SK-N-SH treated with all-trans-retinoic acid at 6 μM for 48 hours (cell line): Measurements from ENCODE around the gene APBA2.

Source experiments
- GLIS3 ChIP-seq: fragments of 250-450 bp; sonication (Bioruptor Pico); IDR thresholded peaks from 2 replicates; pipeline ENCODE4 v1.5.0; 2020; ENCODE audit warnings: mild to moderate bottlenecking, moderate library complexity
- ISL1 ChIP-seq: fragments of 250-450 bp; sonication (Bioruptor Pico); IDR thresholded peaks from 2 replicates; pipeline ENCODE4 v2.1.2; 2022; ENCODE audit warnings: mild to moderate bottlenecking, moderate library complexity
- OSR1 ChIP-seq: fragments of 250-450 bp; sonication (Bioruptor Pico); IDR thresholded peaks from 2 replicates; pipeline ENCODE4 v1.8.0; 2022; ENCODE audit warnings: moderate library complexity, mild to moderate bottlenecking, inconsistent platforms
- RARB ChIP-seq: fragments of 250-450 bp; sonication (Bioruptor Pico); IDR thresholded peaks from 2 replicates; pipeline ENCODE4 v1.8.0; 2021; ENCODE audit warnings: mild to moderate bottlenecking, moderate library complexity
- SNAI2 ChIP-seq: fragments of 250-450 bp; sonication (Bioruptor Pico); IDR thresholded peaks from 2 replicates; pipeline ENCODE4 v1.5.0; 2020; ENCODE audit warnings: mild to moderate bottlenecking, moderate library complexity
- TOX ChIP-seq: fragments of 250-450 bp; sonication (Bioruptor Pico); IDR thresholded peaks from 2 replicates; pipeline ENCODE4 v1.8.0; 2021; ENCODE audit warnings: mild to moderate bottlenecking, moderate library complexity, borderline replicate concordance
- TSHZ2 ChIP-seq: fragments of 250-450 bp; sonication (Bioruptor Pico); IDR thresholded peaks from 2 replicates; pipeline ENCODE4 v1.5.0; 2020; ENCODE audit warnings: mild to moderate bottlenecking, moderate library complexity
- ZC3H10 ChIP-seq: fragments of 250-450 bp; sonication (Bioruptor Pico); IDR thresholded peaks from 2 replicates; pipeline ENCODE4 v1.5.1; 2021; ENCODE audit warnings: mild to moderate bottlenecking, moderate library complexity
- ZFP3 ChIP-seq: fragments of 250-450 bp; sonication (Bioruptor Pico); IDR thresholded peaks from 2 replicates; pipeline ENCODE4 v1.5.0; 2020; ENCODE audit warnings: mild to moderate bottlenecking, moderate library complexity
- ZFP30 ChIP-seq: fragments of 450-650 bp; formaldehyde crosslinking; IDR thresholded peaks from 2 replicates; pipeline ENCODE4 v1.5.0; 2022; ENCODE audit warnings: mild to moderate bottlenecking, moderate library complexity
- ZNF565 ChIP-seq: fragments of 450-650 bp; formaldehyde crosslinking; conservative IDR thresholded peaks from 2 replicates; pipeline ENCODE4 v1.5.0; 2020; ENCODE audit warnings: low read depth, mild to moderate bottlenecking, moderate library complexity
- ZNF8 ChIP-seq: fragments of 450-650 bp; formaldehyde crosslinking; IDR thresholded peaks from 2 replicates; pipeline ENCODE4 v1.5.0; 2020; ENCODE audit warnings: mild to moderate bottlenecking, moderate library complexity

- TF ChIP-seq TOX (CRISPR knock-in tag) (no peak), ZFP3 (CRISPR knock-in tag) (no peak), RARB (CRISPR knock-in tag) (no peak), ZNF8 (no peak), ISL1 (CRISPR knock-in tag) (no peak), ZC3H10 (CRISPR knock-in tag) (no peak), TSHZ2 (no peak), ZFP30 (CRISPR knock-in tag) (no peak), SNAI2 (CRISPR knock-in tag) (no peak), OSR1 (CRISPR knock-in tag) (no peak), ZNF565 (CRISPR knock-in tag) (no peak), GLIS3 (CRISPR knock-in tag) (no peak)
Observed at GRCh38 chr15:29105151-29105854, 219.5 kb downstream of the APBA2 start.
